ENCODE results near the gene CTNNA2. TPM values are rescaled to one million over a fixed set of nuclear protein-coding genes. Genes with fewer than 3 reads are reported as not detected.

Gene CTNNA2
- total and polyA plus RNA-seq, 9 of the 15 experiments (the other 6 are each of a cell fraction or from before 2014, with no cell fraction given) = 0.03 to 0.40 (median 0.15) TPM

DNA sequence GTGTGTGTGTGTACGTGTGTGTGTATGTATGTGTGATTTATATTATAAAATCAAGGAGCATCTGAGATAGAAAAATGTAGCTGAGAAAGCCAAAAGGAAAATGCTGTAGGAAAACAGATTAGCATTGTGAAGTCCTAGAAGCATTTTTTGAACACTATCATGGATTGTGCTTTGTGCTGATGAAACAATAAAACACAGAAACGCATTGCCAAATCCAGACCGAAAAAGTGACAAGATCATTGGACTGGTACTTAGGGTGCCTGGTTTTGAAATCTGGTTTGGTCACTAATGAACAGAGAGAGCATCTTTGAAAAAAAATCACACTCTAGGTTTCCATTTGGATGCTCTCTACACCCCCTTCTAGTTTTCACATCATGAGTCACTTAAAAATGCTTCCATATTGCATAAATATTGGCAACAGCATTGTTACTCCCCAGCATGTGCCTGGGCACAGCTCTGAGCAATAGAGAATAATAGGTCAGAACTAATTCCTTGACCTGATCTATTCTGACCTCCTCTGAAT, 1006.3 kb downstream of the CTNNA2 start (continued):
- TF ChIP-seq ZNF518B (CRISPR knock-in tag; IDR thresholded peaks at IDR 0.05) = no peak
- no peak for TF ChIP-seq ZNF785 (CRISPR knock-in tag; IDR thresholded peaks at IDR 0.05)
- no peak for TF ChIP-seq HSF4 (CRISPR knock-in tag; IDR thresholded peaks at IDR 0.05; ENCODE audit: borderline replicate concordance)

DNA sequence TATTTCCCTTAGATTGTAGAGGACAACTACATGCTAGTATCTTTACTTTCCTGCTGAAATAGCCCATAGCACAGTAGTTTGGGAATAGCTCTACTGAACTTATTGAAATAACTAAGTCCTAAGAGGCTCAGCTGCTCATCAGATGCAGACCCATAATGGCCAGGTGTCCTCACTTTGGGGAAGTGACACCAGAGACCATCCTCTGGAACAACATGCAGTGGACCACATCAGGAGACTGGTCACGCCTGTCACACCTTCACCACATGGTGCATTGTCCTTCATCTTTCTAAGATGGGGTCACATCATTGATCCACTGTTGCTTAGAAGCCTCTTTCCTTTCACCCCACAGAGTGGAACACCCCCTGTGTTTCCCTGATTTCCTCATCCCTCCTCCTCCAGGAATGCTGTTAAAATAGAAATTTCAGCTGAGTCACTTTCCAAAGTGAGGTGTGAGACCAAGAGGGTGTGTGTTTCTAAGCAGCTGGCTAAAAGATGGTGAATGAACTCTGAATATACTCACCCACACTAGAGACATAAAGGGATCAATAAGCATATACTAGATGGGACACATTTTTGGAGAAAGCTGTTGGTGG, 1006.9 kb downstream of the CTNNA2 start:
- in situ Hi-C loops (cut with MboI) = no loop called here
- no peak for TF ChIP-seq BHLHE40 (IDR thresholded peaks at IDR 0.05; ENCODE audit: low read length)
- TF ChIP-seq ZNF445 (CRISPR knock-in tag; IDR thresholded peaks at IDR 0.05; ENCODE audit: low read depth) = no peak
- no peak for TF ChIP-seq FOS (IDR thresholded peaks at IDR 0.05; ENCODE audit: extremely low read depth, insufficient read length)
- no peak for TF ChIP-seq BACH1 (tag; IDR thresholded peaks at IDR 0.05)
- no peak for TF ChIP-seq NRF1 (conservative IDR thresholded peaks at IDR 0.05 in 1 of 2, IDR thresholded peaks at IDR 0.05 in 1 of 2)
- no peak for TF ChIP-seq CREB1 (IDR thresholded peaks at IDR 0.05)
- TF ChIP-seq CREB1 (CRISPR knock-in tag; IDR thresholded peaks at IDR 0.05) = no peak
- no peak for TF ChIP-seq ZNF224 (CRISPR knock-in tag; IDR thresholded peaks at IDR 0.05)
- TF ChIP-seq ZNF311 (CRISPR knock-in tag; IDR thresholded peaks at IDR 0.05) = no peak
- TF ChIP-seq, protein P1, sequence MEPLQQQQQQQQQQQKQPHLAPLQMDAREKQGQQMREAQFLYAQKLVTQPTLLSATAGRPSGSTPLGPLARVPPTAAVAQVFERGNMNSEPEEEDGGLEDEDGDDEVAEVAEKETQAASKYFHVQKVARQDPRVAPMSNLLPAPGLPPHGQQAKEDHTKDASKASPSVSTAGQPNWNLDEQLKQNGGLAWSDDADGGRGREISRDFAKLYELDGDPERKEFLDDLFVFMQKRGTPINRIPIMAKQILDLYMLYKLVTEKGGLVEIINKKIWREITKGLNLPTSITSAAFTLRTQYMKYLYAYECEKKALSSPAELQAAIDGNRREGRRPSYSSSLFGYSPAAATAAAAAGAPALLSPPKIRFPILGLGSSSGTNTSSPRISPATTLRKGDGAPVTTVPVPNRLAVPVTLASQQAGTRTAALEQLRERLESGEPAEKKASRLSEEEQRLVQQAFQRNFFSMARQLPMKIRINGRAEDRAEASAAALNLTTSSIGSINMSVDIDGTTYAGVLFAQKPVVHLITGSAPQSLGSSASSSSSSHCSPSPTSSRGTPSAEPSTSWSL (CRISPR knock-in tag; IDR thresholded peaks at IDR 0.05; ENCODE audit: borderline replicate concordance) = no peak
- no peak for TF ChIP-seq TAF9B (IDR thresholded peaks at IDR 0.05; ENCODE audit: partially characterized antibody)
- TF ChIP-seq SP1 (CRISPR knock-in tag; IDR thresholded peaks at IDR 0.05) = no peak
- no peak for TF ChIP-seq NFRKB (IDR thresholded peaks at IDR 0.05; ENCODE audit: low read depth)

More for the DNA sequence above, 1006.9 kb downstream of the CTNNA2 start:
- ATAC-seq = no peak
- no peaks in the 10 kb centered on the region for H3K79me2 ChIP-seq (ENCODE audit: control insufficient read depth, insufficient read depth, low read length)
- no peak overlapping the region for H3K4me3 ChIP-seq
- H3K9ac ChIP-seq (ENCODE audit: insufficient read depth in 1 of 2, low read depth in 2 of 2, low read length in 2 of 2) = no peak overlapping the region
- H3K27me3 ChIP-seq (ENCODE audit: control insufficient read depth in 2 of 2, insufficient read depth in 2 of 2, low read length in 2 of 2) = no peaks in the 10 kb centered on the region; a peak in 1 of 5 replicates
- no TSS peak for BruUV-seq (replicated peaks)
- no peaks in the 10 kb centered on the region for H3K36me3 ChIP-seq (ENCODE audit: control insufficient read depth, insufficient read depth, low read length)
- DNase-seq (ENCODE audit: extremely low read depth in 1 of 4, low spot score in 3 of 4) = no peak
- no peak overlapping the region for H3K27ac ChIP-seq (ENCODE audit: extremely low read depth, low read depth, low read length)
- H3K9me1 ChIP-seq (ENCODE audit: control insufficient read depth, insufficient read depth, low read length) = no peaks in the 10 kb centered on the region
- POLR2A ChIA-PET = no interaction called here
- no peak overlapping the region for H2AFZ ChIP-seq (ENCODE audit: low read depth, low read length)
- H3K4me1 ChIP-seq (replicated peaks in 1 of 2; ENCODE audit: control insufficient read depth in 2 of 2, insufficient read depth in 2 of 2, low read length in 2 of 2) = no peaks in the 10 kb centered on the region
- no peak overlapping the region for H3K4me2 ChIP-seq (ENCODE audit: insufficient read depth, low read length)
- CTCF ChIA-PET (ENCODE audit: low intra/inter-chr PET ratio) = no interaction called here
- H4K20me1 ChIP-seq (replicated peaks; ENCODE audit: control insufficient read depth, insufficient read depth, low read length) = no peaks in the 10 kb centered on the region
- FAIRE-seq = no peak
- no peaks in the 10 kb centered on the region for H3K9me3 ChIP-seq (replicated peaks; ENCODE audit: control insufficient read depth, insufficient read depth, low read depth, low read length)
- intact Hi-C loops (cut with micrococcal nuclease) = no loop called here
- 7% methylated on average over 1 of the region's 1 CpG for WGBS (ENCODE audit: insufficient coverage, low coverage, missing lambda C conversion rate)

All from K562 (cell line).